Heart right ventricle (tissue), 16 donors: ENCODE results near the gene RBM17. TPM values are rescaled to one million over a fixed set of nuclear protein-coding genes. Genes with fewer than 3 reads are reported as not detected.
A peak's percentile ranks its signal among the peaks of the same experiment; 100 is the strongest.

Experiments used
- ATAC-seq, 8 donors: fragments of 200-7000 bp; cut with Tn5 transposase; one replicate each; pipeline ENCODE4 v1.9.1; 2020; ENCODE audit warnings: mild to moderate bottlenecking in 8 of 8, moderate library complexity in 8 of 8, moderate number of reproducible peaks in 1 of 8
- DNase-seq, 2 donors: peaks; one replicate each; pipeline ENCODE4 v3.0.0-alpha.2; 2020
- H3K27ac ChIP-seq, 10 donors: fragments of 200-600 bp; sonication (generic) in 2 of 10; one replicate each; pipeline versions ENCODE4 v1.5.0 to v1.8.0; 2020 to 2022; ENCODE audit warnings: mild to moderate bottlenecking in 3 of 10
- H3K27me3 ChIP-seq, 7 donors: fragments of 200-600 bp; one replicate each; pipeline ENCODE4 v1.8.0; 2021 to 2022; ENCODE audit warnings: mild to moderate bottlenecking in 2 of 7
- H3K36me3 ChIP-seq, 9 donors: fragments of 200-600 bp; sonication (generic) in 1 of 9; one replicate each; pipeline versions ENCODE4 v1.5.0 to v1.8.0; 2020 to 2022; ENCODE audit warnings: mild to moderate bottlenecking in 2 of 9
- H3K4me1 ChIP-seq, 9 donors: fragments of 200-600 bp; sonication (generic) in 1 of 9; one replicate each; pipeline versions ENCODE4 v1.5.0 to v1.8.0; 2020 to 2022; ENCODE audit warnings: mild to moderate bottlenecking in 4 of 9
- H3K4me3 ChIP-seq, 10 donors: fragments of 200-600 bp; sonication (generic) in 2 of 10; one replicate each; pipeline versions ENCODE4 v1.5.0 to v1.8.0; 2020 to 2022; ENCODE audit warnings: mild to moderate bottlenecking in 7 of 10, moderate library complexity in 2 of 10
- H3K9me3 ChIP-seq, 11 donors: fragments of 200-600 bp in 10 of 11; sonication (generic) in 2 of 11; one replicate each; pipeline versions ENCODE4 v1.5.0 to v1.8.0; 2013 to 2022; ENCODE audit warnings: mild to moderate bottlenecking in 2 of 11, control low read depth in 1 of 11, moderate library complexity in 1 of 11
- CTCF ChIP-seq, 9 donors: fragments of 200-600 bp; sonication (generic) in 2 of 9; IDR thresholded peaks; one replicate each; pipeline versions ENCODE4 v1.5.0 to v1.8.0; 2021 to 2022; ENCODE audit warnings: antibody characterized with exemption in 9 of 9, mild to moderate bottlenecking in 5 of 9, moderate library complexity in 1 of 9
- WGBS, 2 donors: extraction: QIAGEN DNeasy Blood & Tissue Kit; methylation state at CpG; one replicate each; pipeline ENCODE4 v1.1.7; 2013; ENCODE audit warnings: inconsistent platforms in 1 of 2; 5-methylcytosine and 5-hydroxymethylcytosine counted together
- intact Hi-C, 10 donors: fragments of 100-400 bp; cut with DNase I; formaldehyde crosslinking; loops; one replicate each; pipeline versions ENCODE4 v1.11.1 to v1.14.2; 2022
- polyA plus RNA-seq, 2 donors: library from polyadenylated mRNA; stranded (reverse); fragments of 200-250 nt; gene quantifications; one replicate each; pipeline ENCODE4 v1.2.3, GENCODE V29; 2013
- total RNA-seq, 10 donors: library from RNA; stranded (reverse); fragmentation: NEBNext Ultra II Directional in 3 of 10; extraction: Animal tissue kit (Norgen Biotek cat#: 25700) in 3 of 10; gene quantifications; one replicate each; pipeline versions ENCODE4 v1.2.1 to v1.2.4, GENCODE V29; 2021 to 2023
- donor health status: Arrhythmogenic right ventricular cardiomyopathy.
- donor health status: ischemic (EF 13 %, LVEDD 7.1; RV severe dilation, severe dysfunction).
- donor health status: healthy with polysubstance abuse.
- donor health status: DM: no; HTN: yes; CAD: no.
- donor health status: DM: no; HTN: no; CAD: no.
- donor health status: ischemic (EF 25% LVEDD 6.9; RV normal size, moderate dysfunction).
- donor health status: ischemic (EF 25% LVEDD 5.7; RV mildly dilated, moderate dysfunction).
- donor health status: healthy.
- donor health status: DM: yes; HTN: yes; CAD: no.
- donor health status: Ischemic cardiomyopathy.
- donor health status: ischemic (EF 35%, LVEDD 5.7; RV mildly dilated, moderate dysfunction).
- donor health status: nonischemic (EF 11% LVEDD 7.7; RV severe dilation, severe dysfunction).
- donor health status: DM: yes; HTN: yes; CAD: no.
- donor health status: PGD.
- donor health status: ischemic (EF 29% LVEDD 5.4; RV normal size, mild dysfunction).
- donor health status: nonischemic (EF 23%, LVEDD 6.1; RV moderate dilation, normal function).

The RBM17 gene
- total and polyA plus RNA-seq, 12 donors = 53.4 to 100 (median 64.0) TPM

- peak overlapping the region in 9 of 10 donors; percentile 26 to 73 (median 55) for H3K27ac ChIP-seq
- no peak for TF ChIP-seq CTCF (IDR thresholded peaks at IDR 0.05)
- H3K27me3 ChIP-seq = no peaks in the 10 kb centered on the region
- H3K9me3 ChIP-seq = no peaks in the 10 kb centered on the region
- no peak for DNase-seq
- H3K36me3 ChIP-seq = peaks cover 0 to 79% (median 46%) of the 10 kb centered on the region in 9 donors
- H3K4me3 ChIP-seq = no peak overlapping the region
- WGBS, 2 donors = 91 to 92% methylated on average over 4 of the region's 4 CpGs
- intact Hi-C loops = loop anchor here in 9 of 10 donors (5.0 kb wide), 3 partner anchors 33 to 288 kb away; partner anchors contain the start of gene PFKFB3 (in 5 of the 9)
- no peak for ATAC-seq
- peaks cover 0 to 39% (median 26%) of the 10 kb centered on the region in 9 donors for H3K4me1 ChIP-seq
These were observed 25.5 kb downstream of the RBM17 start for GRCh38 chr10:6114299-6114698.

GRCh38 chr10:6114805-6115341 lies 26.0 kb downstream of the RBM17 start:
- no peaks in the 10 kb centered on the region for H3K9me3 ChIP-seq
- H3K4me3 ChIP-seq = no peak overlapping the region
- peaks cover 0 to 39% (median 26%) of the 10 kb centered on the region in 9 donors for H3K4me1 ChIP-seq
- peaks cover 0 to 73% (median 41%) of the 10 kb centered on the region in 9 donors for H3K36me3 ChIP-seq
- H3K27me3 ChIP-seq = no peaks in the 10 kb centered on the region
- TF ChIP-seq CTCF (IDR thresholded peaks at IDR 0.05) = no peak
- 49 to 53% methylated on average over 4 of the region's 4 CpGs for WGBS, 2 donors
- ATAC-seq (peak in 3 of 8 donors; percentile 42 to 65 (median 56)), DNase-seq (peak in 1 of 2 donors; percentile 32)
- H3K27ac ChIP-seq = peak overlapping the region in 9 of 10 donors; percentile 26 to 73 (median 55)
- intact Hi-C loops = loop anchor here in 9 of 10 donors (5.0 kb wide), 3 partner anchors 32 to 287 kb away; partner anchors contain the start of gene PFKFB3 (in 5 of the 9)

DNA sequence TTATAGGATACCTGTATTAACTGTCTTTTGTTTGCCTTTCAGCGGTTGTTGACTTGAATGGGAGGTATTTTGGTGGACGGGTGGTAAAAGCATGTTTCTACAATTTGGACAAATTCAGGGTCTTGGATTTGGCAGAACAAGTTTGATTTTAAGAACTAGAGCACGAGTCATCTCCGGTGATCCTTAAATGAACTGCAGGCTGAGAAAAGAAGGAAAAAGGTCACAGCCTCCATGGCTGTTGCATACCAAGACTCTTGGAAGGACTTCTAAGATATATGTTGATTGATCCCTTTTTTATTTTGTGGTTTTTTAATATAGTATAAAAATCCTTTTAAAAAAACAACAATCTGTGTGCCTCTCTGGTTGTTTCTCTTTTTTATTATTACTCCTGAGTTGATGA lies 26.6 kb downstream of the RBM17 start:
- ATAC-seq (no peak), DNase-seq (no peak)
- Histone ChIP-seq H3K4me3 (no peak overlapping the region), H3K9me3 (no peaks in the 10 kb centered on the region), H3K27ac (peak overlapping the region in 9 of 10 donors; percentile 26 to 73 (median 55)), H3K27me3 (no peaks in the 10 kb centered on the region), H3K36me3 (peaks cover 0 to 68% (median 40%) of the 10 kb centered on the region in 9 donors), H3K4me1 (peaks cover 0 to 39% (median 26%) of the 10 kb centered on the region in 9 donors)
- intact Hi-C loops = no loop called here
- WGBS, 2 donors = 83 to 87% methylated on average over 4 of the region's 4 CpGs
- no peak for TF ChIP-seq CTCF (IDR thresholded peaks at IDR 0.05)

- H3K27ac ChIP-seq = peak overlapping the region in 7 of 10 donors; percentile 31 to 73 (median 51)
- intact Hi-C loops = no loop called here
- H3K4me1 ChIP-seq = peaks cover 0 to 39% (median 26%) of the 10 kb centered on the region in 9 donors
These were observed 27.1 kb downstream of the RBM17 start for GRCh38 chr10:6115824-6116350.

More at GRCh38 chr10:6115824-6116350, 27.1 kb downstream of the RBM17 start:
- WGBS, 2 donors = 80 to 83% methylated on average over 3 of the region's 3 CpGs
- DNase-seq (no peak), ATAC-seq (no peak)
- Histone ChIP-seq H3K9me3 (no peaks in the 10 kb centered on the region), H3K27me3 (no peaks in the 10 kb centered on the region), H3K4me3 (no peak overlapping the region), H3K36me3 (peaks cover 0 to 63% (median 40%) of the 10 kb centered on the region in 9 donors)
- no peak for TF ChIP-seq CTCF (IDR thresholded peaks at IDR 0.05)
